Activated CD4-positive, alpha-beta memory T cell treated with anti-CD3 and anti-CD28 coated beads for 36 hours (primary cell): ENCODE measurements around the gene ARID5A. TPM values are rescaled to one million over a fixed set of nuclear protein-coding genes. Genes with fewer than 3 reads are reported as not detected.
A peak's percentile ranks its signal among the peaks of the same experiment; 100 is the strongest.

ENCODE experiments used
- CTCF ChIA-PET: fragments of 350-600 bp; sonication (Branson Sonifier 250); formaldehyde crosslinking; loops from one replicate; lab custom pipeline; 2021; ENCODE audit warnings: antibody characterized with exemption, inconsistent platforms; lab: Charles Lee
- POLR2A ChIA-PET: fragments of 350-600 bp; sonication (Branson Sonifier 250); formaldehyde crosslinking; loops from one replicate; lab custom pipeline; 2021; ENCODE audit warnings: antibody characterized with exemption; lab: Charles Lee
- DNase-seq: peaks from one replicate; pipeline ENCODE4 v3.0.0-alpha.2; 2020
- H3K27ac Mint-ChIP-seq: one replicate; pipeline ENCODE4 v1.8.0; 2021; ENCODE audit warnings: mixed read lengths
- H3K27me3 Mint-ChIP-seq: one replicate; pipeline ENCODE4 v1.8.0; 2021; ENCODE audit warnings: mixed read lengths
- H3K36me3 Mint-ChIP-seq: one replicate; pipeline ENCODE4 v1.8.0; 2021; ENCODE audit warnings: mixed read lengths
- H3K4me1 Mint-ChIP-seq: one replicate; pipeline ENCODE4 v1.8.0; 2021; ENCODE audit warnings: low read depth, mixed read lengths
- H3K4me3 Mint-ChIP-seq: one replicate; pipeline ENCODE4 v1.8.0; 2021; ENCODE audit warnings: mild to moderate bottlenecking, mixed read lengths
- H3K9me3 Mint-ChIP-seq: one replicate; pipeline ENCODE4 v1.8.0; 2021; ENCODE audit warnings: mixed read lengths
- intact Hi-C: fragments of 100-400 bp; cut with micrococcal nuclease; formaldehyde crosslinking; loops from one replicate; pipeline ENCODE4 v1.15.1; 2023
- total RNA-seq, 2 experiments: library from RNA; stranded (reverse); gene quantifications; one replicate each; pipeline ENCODE4 v1.2.3, GENCODE V29; 2021

ARID5A gene
- total RNA-seq, 2 experiments from 2014 or later, result 260 to 266 TPM

DNA sequence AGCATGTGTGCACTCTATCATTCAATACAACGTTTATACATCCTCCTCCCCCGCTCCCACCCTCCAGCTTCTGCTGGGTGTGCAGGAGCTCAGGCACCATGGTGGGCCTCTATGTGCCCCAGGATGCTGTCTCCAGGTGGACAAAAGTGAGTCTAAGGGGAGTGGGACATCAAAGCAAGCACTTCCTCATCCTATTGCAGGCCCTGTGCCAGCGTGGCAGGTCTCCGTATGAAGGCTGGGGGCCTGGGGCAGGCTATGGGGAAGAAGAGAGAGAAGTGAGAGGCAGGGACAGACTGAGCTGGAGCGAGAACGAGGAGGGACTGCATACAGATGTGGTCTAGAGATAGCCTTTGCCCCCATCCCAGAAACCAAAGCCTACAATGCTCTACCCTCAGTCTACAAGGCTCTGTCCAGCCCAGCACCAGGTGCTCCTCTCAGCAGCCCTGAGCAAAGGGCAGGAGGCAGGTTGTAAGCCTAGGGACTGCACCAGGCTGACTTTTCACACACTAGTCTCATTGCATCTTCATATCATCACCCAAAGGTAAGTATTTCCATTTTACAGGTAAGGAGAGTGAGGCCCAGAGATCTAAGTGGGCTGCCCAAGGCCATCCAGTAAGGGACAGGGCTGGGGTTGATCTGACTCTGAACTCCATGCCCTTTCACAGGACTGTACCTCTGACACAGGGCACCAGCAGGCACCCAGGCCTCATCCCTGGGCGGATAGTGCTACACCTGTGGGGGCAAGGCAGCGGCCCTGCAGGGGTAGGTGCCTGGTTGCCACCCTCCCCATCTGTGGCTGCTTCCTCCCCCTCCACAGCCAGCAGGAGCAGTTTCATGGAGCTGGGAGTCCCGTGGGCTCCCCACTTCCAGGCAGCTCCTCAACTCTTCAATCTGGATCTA is 14.0 kb upstream of the ARID5A start:
- Mint-ChIP-seq H3K36me3 (no peaks in the 10 kb centered on the region), H3K9me3 (peaks cover 2% of the 10 kb centered on the region), H3K27ac (peak overlapping the region; percentile 74), H3K4me1 (peaks cover 59% of the 10 kb centered on the region), H3K27me3 (no peaks in the 10 kb centered on the region), H3K4me3 (no peak overlapping the region)
- CTCF ChIA-PET, result interaction anchor here (1.1 to 1.7 kb wide), 2 partner anchors 32 to 116 kb away, joined by 3 to 7 read pairs; no protein-coding TSS in a partner anchor
- intact Hi-C loops, result loop anchor here (5.0 kb wide), 1 partner anchor 200 kb away; no protein-coding TSS in a partner anchor
- DNase-seq, result no peak
- POLR2A ChIA-PET, result interaction anchor here (0.7 to 10.2 kb wide), 3 partner anchors 9 to 29 kb away, joined by 3 to 240 read pairs (median 4); partner anchors contain the start of gene ARID5A

DNA sequence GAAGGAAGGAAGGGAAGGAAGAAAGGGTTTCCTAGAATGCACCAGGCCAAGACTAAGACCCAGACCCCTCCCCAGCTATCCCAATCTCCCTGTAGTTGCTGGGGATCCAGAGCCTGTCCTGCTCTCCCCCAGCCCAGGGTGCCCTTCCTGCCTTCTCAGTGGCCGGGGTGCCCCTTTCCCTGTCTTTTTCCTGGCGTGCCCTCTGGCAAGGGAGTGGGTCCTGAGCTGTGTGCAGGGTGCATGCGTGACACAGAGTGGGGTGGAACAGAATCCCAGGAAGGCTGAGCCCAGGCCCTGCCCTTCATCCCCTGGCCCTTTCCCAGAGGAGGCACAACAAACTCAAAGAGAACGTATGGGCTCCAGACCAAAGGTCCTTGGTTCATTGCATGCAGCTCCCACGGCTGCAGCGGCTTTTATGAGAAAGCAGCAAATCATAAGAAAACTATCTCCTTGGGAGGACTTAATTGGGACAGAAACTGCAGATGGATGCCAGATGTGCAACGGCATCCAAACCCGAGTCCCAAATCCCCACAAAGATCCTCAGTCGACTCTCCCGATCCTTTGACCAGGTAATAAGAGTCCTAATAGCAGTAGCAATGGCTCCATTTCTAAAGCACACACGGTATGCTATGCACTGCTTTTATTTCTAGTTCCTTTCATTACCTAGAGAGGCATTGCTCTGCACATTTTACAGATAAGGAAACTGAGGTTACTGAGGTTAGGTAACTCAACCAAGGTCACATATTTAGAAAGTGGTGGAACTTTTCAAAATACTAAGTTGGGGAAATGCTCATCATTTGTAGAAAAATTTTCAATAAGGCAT is 12.7 kb upstream of the ARID5A start:
- no peak for DNase-seq
- no peaks in the 10 kb centered on the region for H3K36me3 Mint-ChIP-seq
- H3K9me3 Mint-ChIP-seq, result no peaks in the 10 kb centered on the region
- H3K4me1 Mint-ChIP-seq, result peaks cover 72% of the 10 kb centered on the region
- peak overlapping the region; percentile 31 for H3K4me3 Mint-ChIP-seq
- ChIA-PET POLR2A (interaction anchor here (0.8 to 10.2 kb wide), 6 partner anchors 8 to 182 kb away, joined by 3 to 240 read pairs (median 4); partner anchors contain the start of gene ARID5A), CTCF (interaction anchor here (0.7 to 1.7 kb wide), 7 partner anchors 14 to 197 kb away, joined by 3 to 7 read pairs (median 3); no protein-coding TSS in a partner anchor)
- intact Hi-C loops, result loop anchor here (1.0 to 5.0 kb wide), 4 partner anchors 14 to 202 kb away; no protein-coding TSS in a partner anchor
- no peaks in the 10 kb centered on the region for H3K27me3 Mint-ChIP-seq
- peak overlapping the region; percentile 95 for H3K27ac Mint-ChIP-seq

DNA sequence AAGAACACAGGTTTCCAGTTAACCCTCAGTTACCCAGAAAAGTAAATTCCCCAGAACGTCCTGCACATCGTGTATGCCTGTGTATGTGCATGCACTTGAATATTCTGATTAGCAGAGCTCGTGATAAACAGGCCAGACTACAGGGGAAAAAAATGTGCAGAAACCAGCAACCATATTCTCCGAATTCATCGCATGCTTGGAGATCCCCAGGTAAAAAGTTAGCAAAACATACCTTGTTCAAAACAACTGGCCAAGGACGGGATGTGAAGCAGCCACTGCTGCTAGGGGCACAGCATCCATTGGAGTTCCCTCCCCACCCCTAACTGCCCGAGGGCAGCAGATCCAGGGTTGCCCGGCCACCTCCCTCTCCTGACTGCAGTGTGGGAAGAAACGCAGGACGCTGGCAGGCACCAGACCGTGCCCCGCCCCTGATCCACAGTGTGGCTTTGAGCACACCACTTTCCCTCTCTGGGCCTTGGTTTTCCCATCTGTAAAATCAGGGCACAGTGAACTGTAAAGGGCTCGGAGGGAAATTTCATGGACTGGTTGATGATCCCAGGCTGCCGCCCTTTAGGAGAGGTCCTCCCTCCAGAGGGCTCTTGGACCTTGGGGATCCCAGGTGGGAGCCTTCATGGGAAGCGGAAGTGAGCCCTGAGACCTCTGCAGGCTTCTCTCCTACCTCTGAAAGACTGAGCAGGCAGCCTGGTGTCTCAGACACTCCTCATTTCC is 11.9 kb upstream of the ARID5A start:
- H3K27ac Mint-ChIP-seq, result peak overlapping the region; percentile 95
- no peaks in the 10 kb centered on the region for H3K9me3 Mint-ChIP-seq
- no peaks in the 10 kb centered on the region for H3K36me3 Mint-ChIP-seq
- peak overlapping the region; percentile 31 for H3K4me3 Mint-ChIP-seq
- POLR2A ChIA-PET, result interaction anchor here (0.6 to 10.2 kb wide), 6 partner anchors 14 to 184 kb away, joined by 3 to 240 read pairs (median 3); partner anchors contain the start of gene ARID5A
- CTCF ChIA-PET, result interaction anchor here (0.8 to 1.9 kb wide), 6 partner anchors 13 to 198 kb away, joined by 3 to 7 read pairs (median 3); no protein-coding TSS in a partner anchor
- H3K4me1 Mint-ChIP-seq, result peaks cover 79% of the 10 kb centered on the region
- DNase-seq, result peak; percentile 62
- intact Hi-C loops, result loop anchor here (1.0 to 5.0 kb wide), 4 partner anchors 14 to 202 kb away; no protein-coding TSS in a partner anchor
- H3K27me3 Mint-ChIP-seq, result no peaks in the 10 kb centered on the region

DNA sequence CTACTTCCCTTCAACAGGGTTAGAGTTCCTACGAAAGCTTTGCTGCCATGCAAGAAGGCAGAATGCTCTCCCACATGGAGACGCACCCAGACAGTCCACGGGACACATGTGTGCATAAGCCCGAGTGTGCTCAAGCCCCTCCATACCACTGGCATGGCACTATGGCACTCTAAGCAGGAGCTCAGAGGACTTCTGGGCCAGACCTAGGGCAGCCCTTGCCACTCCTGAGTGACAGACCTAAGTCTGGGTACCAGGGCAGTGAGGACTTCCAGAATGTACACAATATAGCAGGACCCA is 11.4 kb upstream of the ARID5A start:
- ChIA-PET CTCF (interaction anchor here (1.1 to 5.5 kb wide), 3 partner anchors 13 to 16 kb away, joined by 7 to 44 read pairs (median 7); partner anchors contain the start of gene ARID5A), POLR2A (interaction anchor here (10.2 kb wide), 1 partner anchor 14 kb away, joined by 240 read pairs; the partner anchor contains the start of gene ARID5A)
- H3K9me3 Mint-ChIP-seq, result no peaks in the 10 kb centered on the region
- H3K27me3 Mint-ChIP-seq, result no peaks in the 10 kb centered on the region
- H3K27ac Mint-ChIP-seq, result peak overlapping the region; percentile 95
- no peaks in the 10 kb centered on the region for H3K36me3 Mint-ChIP-seq
- H3K4me3 Mint-ChIP-seq, result no peak overlapping the region
- intact Hi-C loops, result loop anchor here (2.0 kb wide), 1 partner anchor 16 kb away; no protein-coding TSS in a partner anchor
- no peak for DNase-seq
- H3K4me1 Mint-ChIP-seq, result peaks cover 85% of the 10 kb centered on the region

DNA sequence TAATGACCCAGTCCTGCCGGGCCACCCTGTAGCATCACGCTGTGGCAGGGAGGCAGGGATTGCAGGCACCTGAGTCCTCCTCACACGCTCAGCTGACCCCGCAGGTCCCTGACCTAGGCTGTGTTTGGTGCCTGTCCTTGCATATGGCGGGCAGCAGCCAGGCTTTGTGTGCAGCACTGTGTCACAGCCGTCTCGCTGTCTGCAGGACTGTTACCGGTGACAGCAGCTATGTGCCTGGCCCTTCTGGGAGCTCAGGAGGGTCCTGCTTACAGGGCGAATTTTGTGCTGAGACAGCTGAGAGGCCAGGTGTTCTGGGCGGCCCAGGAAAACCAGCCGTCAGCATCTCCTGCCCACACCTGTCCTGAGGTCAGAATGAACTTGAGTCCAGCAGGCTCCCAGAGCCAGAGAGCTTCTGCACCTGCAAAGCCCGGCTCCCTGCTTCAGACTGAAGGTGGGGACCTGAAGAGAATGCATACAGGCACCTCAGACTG is 10.4 kb upstream of the ARID5A start:
- H3K4me1 Mint-ChIP-seq, result peaks cover 91% of the 10 kb centered on the region
- no peaks in the 10 kb centered on the region for H3K27me3 Mint-ChIP-seq
- intact Hi-C loops, result no loop called here
- ChIA-PET CTCF (interaction anchor here (0.5 to 5.5 kb wide), 4 partner anchors 12 to 258 kb away, joined by 3 to 44 read pairs (median 8); partner anchors contain the start of gene ARID5A), POLR2A (interaction anchor here (1.5 to 10.2 kb wide), 4 partner anchors 13 to 183 kb away, joined by 3 to 240 read pairs (median 10); partner anchors contain the start of gene ARID5A)
- no peak overlapping the region for H3K4me3 Mint-ChIP-seq
- peak overlapping the region; percentile 98 for H3K27ac Mint-ChIP-seq
- no peak for DNase-seq
- no peaks in the 10 kb centered on the region for H3K36me3 Mint-ChIP-seq
- no peaks in the 10 kb centered on the region for H3K9me3 Mint-ChIP-seq

DNA sequence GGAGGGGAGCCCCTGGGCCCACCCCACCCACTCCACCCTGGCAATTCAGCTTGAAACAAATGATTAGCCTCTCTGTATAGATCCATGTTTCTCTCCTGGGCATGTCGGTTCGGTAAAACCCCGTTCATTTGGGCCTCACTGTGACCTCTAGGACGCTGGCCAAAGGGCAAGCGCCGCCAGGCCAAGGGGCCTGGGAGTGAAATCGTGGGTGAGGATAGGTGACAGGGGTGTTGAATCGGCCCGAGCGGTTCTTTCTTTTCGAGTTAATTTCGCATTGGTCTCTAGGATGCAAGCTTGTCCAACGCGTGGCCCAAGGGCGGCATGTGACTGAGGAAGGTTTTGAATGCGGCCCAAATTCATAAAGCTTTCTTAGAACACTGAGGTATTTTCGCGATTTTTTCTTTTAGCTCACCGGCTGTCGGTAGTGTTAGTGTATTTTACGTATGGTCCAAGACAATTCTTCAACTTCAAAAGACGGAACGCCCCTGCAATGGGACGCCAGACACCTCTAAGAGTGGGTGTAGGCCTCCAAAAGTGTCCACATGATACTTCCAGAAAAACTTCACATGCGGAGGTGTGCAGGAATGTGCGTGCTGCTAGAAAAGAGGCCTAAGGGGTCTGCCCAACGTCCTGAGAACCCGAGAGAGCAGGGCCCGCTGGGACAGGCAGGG is 9.8 kb upstream of the ARID5A start:
- intact Hi-C loops, result no loop called here
- ChIA-PET CTCF (interaction anchor here (0.7 to 5.5 kb wide), 6 partner anchors 9 to 252 kb away, joined by 3 to 44 read pairs (median 5); partner anchors contain the start of gene ARID5A), POLR2A (interaction anchor here (0.6 to 10.2 kb wide), 7 partner anchors 12 to 221 kb away, joined by 3 to 240 read pairs (median 7); partner anchors contain the start of genes ARID5A and SNRNP200)
- peak overlapping the region; percentile 98 for H3K27ac Mint-ChIP-seq
- no peaks in the 10 kb centered on the region for H3K36me3 Mint-ChIP-seq
- H3K4me3 Mint-ChIP-seq, result peak overlapping the region; percentile 34
- no peaks in the 10 kb centered on the region for H3K9me3 Mint-ChIP-seq
- no peaks in the 10 kb centered on the region for H3K27me3 Mint-ChIP-seq
- H3K4me1 Mint-ChIP-seq, result peaks cover 94% of the 10 kb centered on the region
- no peak for DNase-seq

DNA sequence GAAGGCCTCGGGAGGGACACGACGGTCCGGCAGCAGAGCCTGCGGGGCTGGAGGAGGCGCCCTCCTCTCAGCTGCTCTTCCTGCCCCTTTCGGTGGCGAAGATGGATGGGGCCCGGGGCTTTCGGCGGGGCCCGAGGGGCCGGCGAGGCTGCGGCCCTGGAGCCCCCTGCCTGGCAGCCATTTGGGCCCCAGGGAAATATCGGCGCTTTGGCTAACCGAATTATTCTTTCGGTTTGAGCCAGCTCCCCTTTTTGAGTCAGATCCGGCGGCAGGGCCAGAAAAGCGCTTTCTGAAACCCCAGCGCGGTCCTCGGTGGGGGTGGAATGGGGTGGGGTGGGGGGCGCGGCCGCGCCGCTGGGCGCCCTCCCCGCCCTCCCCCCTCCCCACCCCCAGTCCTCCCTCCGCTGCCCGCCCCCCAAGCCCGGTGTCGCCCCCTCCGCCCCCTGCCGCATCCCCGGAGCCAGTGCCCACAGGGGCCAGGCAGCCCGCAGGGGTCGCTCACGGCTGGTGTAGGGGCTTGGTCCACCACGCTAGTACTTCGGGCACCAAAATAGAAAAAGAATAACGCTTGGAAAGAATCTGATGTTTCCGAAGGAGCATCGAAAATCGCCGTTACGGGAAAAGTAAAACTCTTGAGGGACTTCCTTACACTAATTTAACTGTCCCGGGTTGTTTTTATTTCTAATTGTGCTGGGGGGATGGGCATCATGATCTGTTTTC is 9.1 kb upstream of the ARID5A start:
- Mint-ChIP-seq H3K36me3 (no peaks in the 10 kb centered on the region), H3K4me3 (peak overlapping the region; percentile 73), H3K4me1 (peaks cover 96% of the 10 kb centered on the region), H3K27ac (peak overlapping the region; percentile 98), H3K27me3 (no peaks in the 10 kb centered on the region), H3K9me3 (no peaks in the 10 kb centered on the region)
- peak; percentile 89 for DNase-seq
- CTCF ChIA-PET, result interaction anchor here (0.7 to 5.5 kb wide), 11 partner anchors 8 to 251 kb away, joined by 3 to 44 read pairs (median 4); partner anchors contain the start of gene ARID5A
- intact Hi-C loops, result loop anchor here (1.0 to 2.0 kb wide), 2 partner anchors 9 to 371 kb away; partner anchors contain the start of gene ARID5A
- POLR2A ChIA-PET, result interaction anchor here (0.6 to 10.2 kb wide), 10 partner anchors 11 to 222 kb away, joined by 3 to 240 read pairs (median 6); partner anchors contain the start of genes ARID5A and SNRNP200

DNA sequence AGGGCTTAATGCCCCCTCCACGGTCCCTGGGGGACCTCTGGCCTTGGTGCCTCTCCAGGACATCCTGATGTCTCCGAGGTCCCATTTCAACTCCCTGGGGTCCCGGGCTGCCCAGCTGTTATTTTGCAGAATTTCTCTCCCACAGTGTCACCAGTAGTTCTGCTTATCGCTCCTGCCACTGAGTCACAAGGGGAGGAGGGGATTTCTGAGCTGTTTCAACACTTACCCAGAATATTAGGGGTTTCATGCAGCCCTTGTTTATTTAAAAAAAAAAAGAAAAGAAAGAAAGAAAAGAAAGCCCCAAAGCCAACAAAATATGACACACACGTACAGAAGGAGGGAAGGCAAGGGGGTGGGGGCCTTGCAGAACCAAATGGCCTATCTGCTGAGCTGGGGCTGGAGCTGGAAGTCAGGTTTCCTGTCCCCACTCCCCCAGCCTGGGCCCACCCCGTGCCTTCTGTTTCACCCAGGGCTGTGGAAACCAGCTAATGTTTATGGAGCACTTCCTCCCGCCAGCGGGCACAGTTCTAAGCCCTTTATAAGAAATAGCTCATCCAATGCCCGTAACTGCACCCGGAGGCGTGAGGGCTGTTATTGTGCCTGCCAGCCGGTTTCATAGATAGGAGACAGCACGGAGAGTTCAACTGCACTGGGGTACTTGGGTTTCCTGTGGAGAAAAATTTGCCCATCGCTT is 8.4 kb upstream of the ARID5A start:
- intact Hi-C loops, result loop anchor here (1.0 to 2.0 kb wide), 2 partner anchors 8 to 371 kb away; partner anchors contain the start of gene ARID5A
- H3K27me3 Mint-ChIP-seq, result no peaks in the 10 kb centered on the region
- H3K4me3 Mint-ChIP-seq, result peak overlapping the region; percentile 73
- H3K36me3 Mint-ChIP-seq, result no peaks in the 10 kb centered on the region
- ChIA-PET CTCF (interaction anchor here (0.7 to 5.5 kb wide), 10 partner anchors 10 to 226 kb away, joined by 3 to 44 read pairs (median 4); partner anchors contain the start of gene ARID5A), POLR2A (interaction anchor here (0.7 to 10.2 kb wide), 12 partner anchors 11 to 207 kb away, joined by 3 to 240 read pairs (median 4); partner anchors contain the start of gene ARID5A)
- peak; percentile 93 for DNase-seq
- H3K27ac Mint-ChIP-seq, result peak overlapping the region; percentile 98
- H3K9me3 Mint-ChIP-seq, result no peaks in the 10 kb centered on the region
- peaks cover 96% of the 10 kb centered on the region for H3K4me1 Mint-ChIP-seq
